Activated CD4-positive, alpha-beta T cell treated with anti-CD3 and anti-CD28 coated beads for 36 hours (primary cell): ENCODE measurements around the gene MINDY2. TPM values are rescaled to one million over a fixed set of nuclear protein-coding genes. Genes with fewer than 3 reads are reported as not detected.

Experiments used
- ATAC-seq: fragments of 200-7000 bp; cut with Tn5 transposase; one replicate; pipeline ENCODE4 v1.10.0; 2021; ENCODE audit warnings: mild to moderate bottlenecking, moderate library complexity
- CTCF ChIA-PET: fragments of 350-600 bp; sonication (Branson Sonifier 250); formaldehyde crosslinking; loops from one replicate; lab custom pipeline; 2021; ENCODE audit warnings: antibody characterized with exemption; lab: Charles Lee
- POLR2A ChIA-PET: fragments of 350-600 bp; sonication (Branson Sonifier 250); formaldehyde crosslinking; loops from one replicate; lab custom pipeline; 2021; ENCODE audit warnings: antibody characterized with exemption, inconsistent platforms; lab: Charles Lee
- DNase-seq: peaks from one replicate; pipeline ENCODE4 v3.0.0-alpha.2; 2020
- H3K27ac Mint-ChIP-seq: one replicate; pipeline ENCODE4 v1.8.0; 2021; ENCODE audit warnings: mixed read lengths
- H3K27me3 Mint-ChIP-seq: one replicate; pipeline ENCODE4 v1.8.0; 2021; ENCODE audit warnings: mixed read lengths
- H3K36me3 Mint-ChIP-seq: one replicate; pipeline ENCODE4 v1.8.0; 2021; ENCODE audit warnings: low read depth, mixed read lengths
- H3K4me1 Mint-ChIP-seq: one replicate; pipeline ENCODE4 v1.8.0; 2021; ENCODE audit warnings: mixed read lengths
- H3K4me3 Mint-ChIP-seq: one replicate; pipeline ENCODE4 v1.8.0; 2021; ENCODE audit warnings: mild to moderate bottlenecking, moderate library complexity, mixed read lengths
- H3K9me3 Mint-ChIP-seq: one replicate; pipeline ENCODE4 v1.8.0; 2021; ENCODE audit warnings: low read depth, mixed read lengths
- intact Hi-C, 2 experiments: fragments of 100-400 bp; cut with DNase I in 1 of 2; cut with micrococcal nuclease in 1 of 2; formaldehyde crosslinking; loops; one replicate each; pipeline versions ENCODE4 v1.14.2 to v1.15.1; 2022 to 2024; cut with DNase I, micrococcal nuclease
- total RNA-seq, 2 experiments: library from RNA; stranded (reverse); gene quantifications; one replicate each; pipeline ENCODE4 v1.2.3, GENCODE V29; 2021

MINDY2 gene, protein sequence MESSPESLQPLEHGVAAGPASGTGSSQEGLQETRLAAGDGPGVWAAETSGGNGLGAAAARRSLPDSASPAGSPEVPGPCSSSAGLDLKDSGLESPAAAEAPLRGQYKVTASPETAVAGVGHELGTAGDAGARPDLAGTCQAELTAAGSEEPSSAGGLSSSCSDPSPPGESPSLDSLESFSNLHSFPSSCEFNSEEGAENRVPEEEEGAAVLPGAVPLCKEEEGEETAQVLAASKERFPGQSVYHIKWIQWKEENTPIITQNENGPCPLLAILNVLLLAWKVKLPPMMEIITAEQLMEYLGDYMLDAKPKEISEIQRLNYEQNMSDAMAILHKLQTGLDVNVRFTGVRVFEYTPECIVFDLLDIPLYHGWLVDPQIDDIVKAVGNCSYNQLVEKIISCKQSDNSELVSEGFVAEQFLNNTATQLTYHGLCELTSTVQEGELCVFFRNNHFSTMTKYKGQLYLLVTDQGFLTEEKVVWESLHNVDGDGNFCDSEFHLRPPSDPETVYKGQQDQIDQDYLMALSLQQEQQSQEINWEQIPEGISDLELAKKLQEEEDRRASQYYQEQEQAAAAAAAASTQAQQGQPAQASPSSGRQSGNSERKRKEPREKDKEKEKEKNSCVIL
- 1 to 10 TPM; 8.2 to 9.2 TPM for total RNA-seq

DNA sequence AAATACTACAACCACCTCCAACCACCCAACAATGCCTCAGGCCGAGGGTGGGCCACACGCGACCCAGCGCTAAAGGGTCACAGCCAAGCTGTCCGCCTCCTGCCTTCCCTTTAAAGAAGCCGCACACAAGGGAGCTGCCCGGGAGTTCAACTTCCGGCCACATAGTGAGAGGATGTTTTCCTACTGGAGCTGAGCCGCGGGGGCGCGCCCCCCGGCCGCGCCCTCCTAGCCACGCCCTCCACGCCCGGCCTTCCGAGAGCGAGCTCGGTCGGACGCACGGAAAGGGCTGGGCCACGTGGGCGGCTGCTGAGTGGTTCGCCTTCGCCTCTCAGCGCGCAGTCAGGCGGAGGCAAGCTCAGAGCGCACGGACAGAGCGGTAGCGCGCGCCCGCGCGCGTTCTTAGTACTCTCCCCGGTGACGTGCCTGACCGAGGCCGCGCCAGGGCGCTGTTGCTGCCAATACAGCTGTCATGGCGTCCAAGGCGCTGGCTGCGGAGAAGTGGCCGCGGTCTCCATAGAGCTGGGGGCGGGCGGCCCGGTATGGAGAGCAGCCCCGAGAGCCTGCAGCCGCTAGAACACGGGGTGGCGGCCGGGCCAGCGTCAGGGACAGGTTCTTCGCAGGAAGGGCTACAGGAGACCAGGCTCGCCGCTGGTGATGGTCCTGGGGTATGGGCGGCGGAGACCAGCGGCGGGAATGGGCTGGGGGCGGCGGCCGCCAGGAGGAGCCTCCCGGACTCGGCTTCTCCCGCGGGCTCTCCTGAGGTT, at the start of gene MINDY2:
Gene MINDY2, plus strand, starts transcription at position 446 of the 764 bp plus-strand sequence. Its CDS starts 94 bp downstream, at position 540.
- H3K36me3 Mint-ChIP-seq: no peaks in the 10 kb centered on the region
- H3K4me1 Mint-ChIP-seq: peaks cover 12% of the 10 kb centered on the region
- H3K27me3 Mint-ChIP-seq: no peaks in the 10 kb centered on the region
- H3K27ac Mint-ChIP-seq: peak within 1 kb of the TSS; percentile 88
- peak; percentile 97 for DNase-seq
- ChIA-PET CTCF (interaction anchor here (0.6 to 2.9 kb wide), 18 partner anchors 9 to 555 kb away, joined by 3 to 25 read pairs (median 4); partner anchors contain the start of gene ADAM10), POLR2A (interaction anchor here (0.6 to 1.7 kb wide), 7 partner anchors 21 to 1802 kb away, joined by 4 to 42 read pairs (median 8); partner anchors contain the start of genes ADAM10 and SLTM)
- H3K4me3 Mint-ChIP-seq: no peak within 1 kb of the TSS
- ATAC-seq: peak; percentile 96
- H3K9me3 Mint-ChIP-seq: no peaks in the 10 kb centered on the region
- intact Hi-C loops: loop anchor here (1.0 to 5.0 kb wide), 7 partner anchors 21 to 1064 kb away; partner anchors contain the start of genes SLTM (in 2 of the 2), ADAM10 (in 1 of the 2), POLR2M (in 1 of the 2) and RNF111 (in 1 of the 2)

GRCh38 chr15:58724466-58724865, 46.6 kb upstream of the MINDY2 start:
- H3K27ac Mint-ChIP-seq: no peak overlapping the region
- H3K9me3 Mint-ChIP-seq: no peaks in the 10 kb centered on the region
- H3K27me3 Mint-ChIP-seq: no peaks in the 10 kb centered on the region
- POLR2A ChIA-PET: no interaction called here
- intact Hi-C loops: no loop called here
- H3K4me3 Mint-ChIP-seq: no peak overlapping the region
- DNase-seq: peak; percentile 20
- peaks cover 41% of the 10 kb centered on the region for H3K4me1 Mint-ChIP-seq
- CTCF ChIA-PET: interaction anchor here (1.2 to 1.8 kb wide), 3 partner anchors 12 to 25 kb away, joined by 3 to 5 read pairs (median 4); partner anchors contain the start of gene ADAM10
- peak; percentile 73 for ATAC-seq
- H3K36me3 Mint-ChIP-seq: peaks cover 16% of the 10 kb centered on the region

DNA sequence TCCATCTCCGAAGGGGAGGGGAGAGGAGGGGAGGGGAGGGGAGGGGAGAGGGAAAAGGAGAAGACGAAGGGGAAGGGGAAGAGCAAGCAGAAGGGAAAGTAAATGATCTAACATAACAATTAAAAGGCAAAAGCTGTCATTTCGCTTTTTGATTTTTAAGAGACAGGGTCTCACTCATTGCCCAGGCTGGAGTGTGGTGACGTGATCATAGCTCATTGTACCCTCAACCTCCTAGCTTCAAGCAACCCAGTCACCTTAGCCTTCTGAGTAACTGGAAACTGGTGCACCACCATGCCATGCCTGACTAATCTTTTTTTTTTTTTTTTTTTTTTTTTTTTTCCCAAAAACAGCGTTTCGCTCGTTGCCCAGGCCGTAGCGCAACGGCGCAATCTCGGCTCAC, 44.2 kb upstream of the MINDY2 start:
- ATAC-seq (peak; percentile 53), DNase-seq (no peak)
- ChIA-PET CTCF (interaction anchor here (1.5 to 1.7 kb wide), 2 partner anchors 13 to 15 kb away, joined by 4 to 5 read pairs; no protein-coding TSS in a partner anchor), POLR2A (interaction anchor here (0.7 kb wide), 1 partner anchor 860 kb away, joined by 4 read pairs; no protein-coding TSS in a partner anchor)
- Mint-ChIP-seq H3K4me3 (no peak overlapping the region), H3K4me1 (peaks cover 39% of the 10 kb centered on the region), H3K36me3 (peaks cover 11% of the 10 kb centered on the region), H3K27ac (no peak overlapping the region), H3K9me3 (no peaks in the 10 kb centered on the region), H3K27me3 (no peaks in the 10 kb centered on the region)
- intact Hi-C loops: no loop called here

DNA sequence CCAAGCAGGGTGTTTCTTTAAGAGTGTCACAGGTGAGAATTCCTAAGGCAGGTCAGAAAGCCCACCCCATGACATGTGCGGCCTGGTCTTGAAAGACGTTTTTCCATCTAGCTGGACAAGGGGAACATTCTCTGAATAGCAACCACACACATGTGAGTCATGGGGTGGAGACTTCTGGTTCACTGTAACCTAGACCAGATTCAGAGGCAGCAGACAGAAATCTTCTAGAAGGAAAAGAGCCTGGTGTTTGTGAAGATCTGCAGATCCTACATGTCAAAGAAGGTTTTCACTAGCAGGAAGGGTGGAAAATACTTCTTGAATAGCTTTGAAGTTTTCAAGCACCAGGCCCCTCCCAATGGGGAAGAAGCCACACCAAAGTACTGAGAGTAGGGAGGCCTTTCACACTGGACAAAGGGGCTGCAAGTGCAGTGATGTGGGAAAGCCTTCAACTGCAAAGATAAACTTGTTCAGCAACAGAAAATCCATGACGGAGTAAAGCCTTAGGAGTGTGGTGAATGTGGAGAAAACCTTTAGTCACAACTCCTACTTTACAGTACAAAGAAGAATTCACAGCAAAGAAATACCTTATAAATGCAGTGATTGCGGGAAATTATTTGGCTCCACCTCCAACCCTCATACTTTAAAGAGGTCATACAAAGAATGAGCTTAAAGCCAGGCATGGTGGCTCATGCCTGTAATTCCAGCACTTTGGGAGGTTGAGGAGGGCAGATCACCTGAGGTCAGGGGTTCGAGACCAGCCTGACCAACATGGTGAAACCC, 39.2 kb upstream of the MINDY2 start:
- no peak for ATAC-seq
- Mint-ChIP-seq H3K9me3 (no peaks in the 10 kb centered on the region), H3K4me3 (no peak overlapping the region), H3K4me1 (peaks cover 52% of the 10 kb centered on the region), H3K27me3 (no peaks in the 10 kb centered on the region), H3K36me3 (peaks cover 16% of the 10 kb centered on the region), H3K27ac (no peak overlapping the region)
- no peak for DNase-seq
- CTCF ChIA-PET: interaction anchor here (0.6 to 0.7 kb wide), 2 partner anchors 209 to 533 kb away, joined by 3 read pairs; no protein-coding TSS in a partner anchor
- POLR2A ChIA-PET: no interaction called here
- intact Hi-C loops: no loop called here

DNA sequence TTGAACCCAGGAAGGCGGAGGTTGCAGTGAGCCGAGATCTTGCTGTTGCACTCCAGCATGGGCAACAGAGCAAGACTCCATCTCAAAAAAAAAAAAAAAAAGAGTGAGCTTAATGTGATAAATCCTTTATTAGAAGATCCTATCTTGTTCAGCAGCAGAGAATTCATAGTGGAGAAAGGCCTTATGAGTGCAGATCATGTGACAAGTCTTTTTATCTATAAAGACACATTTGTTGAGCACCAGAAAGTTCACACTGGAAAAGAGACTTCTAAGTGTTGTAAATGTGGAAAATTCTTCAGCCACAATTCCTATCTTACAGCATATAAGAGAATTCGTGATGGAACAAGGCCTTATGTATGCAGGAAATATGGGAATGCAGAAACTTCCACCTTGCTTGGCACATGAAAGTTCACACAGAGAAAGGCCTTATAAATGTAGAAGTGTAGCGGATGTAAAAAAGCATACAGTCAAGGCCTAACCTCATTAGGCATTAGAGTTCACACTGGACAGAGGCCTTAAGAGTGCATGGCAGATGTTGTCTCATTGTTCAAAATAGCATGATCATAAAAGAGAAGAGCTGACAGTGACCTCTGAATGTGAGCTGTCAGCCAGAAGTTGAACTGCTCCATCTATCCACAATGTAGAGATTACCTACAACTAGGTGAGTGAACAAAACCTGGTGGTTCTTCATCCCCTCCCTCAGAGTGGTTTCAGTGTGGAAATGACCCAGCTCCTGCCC, 38.3 kb upstream of the MINDY2 start:
- H3K9me3 Mint-ChIP-seq: no peaks in the 10 kb centered on the region
- ChIA-PET CTCF (interaction anchor here (0.6 kb wide), 1 partner anchor 648 kb away, joined by 3 read pairs; no protein-coding TSS in a partner anchor), POLR2A (no interaction called here)
- no peaks in the 10 kb centered on the region for H3K27me3 Mint-ChIP-seq
- ATAC-seq (no peak), DNase-seq (no peak)
- H3K4me3 Mint-ChIP-seq: no peak overlapping the region
- H3K36me3 Mint-ChIP-seq: peaks cover 16% of the 10 kb centered on the region
- no peak overlapping the region for H3K27ac Mint-ChIP-seq
- intact Hi-C loops: no loop called here
- peaks cover 59% of the 10 kb centered on the region for H3K4me1 Mint-ChIP-seq

GRCh38 chr15:58734859-58735258, 36.2 kb upstream of the MINDY2 start:
- no peaks in the 10 kb centered on the region for H3K9me3 Mint-ChIP-seq
- peaks cover 9% of the 10 kb centered on the region for H3K36me3 Mint-ChIP-seq
- ATAC-seq (no peak), DNase-seq (no peak)
- ChIA-PET CTCF (no interaction called here), POLR2A (no interaction called here)
- H3K27me3 Mint-ChIP-seq: no peaks in the 10 kb centered on the region
- no peak overlapping the region for H3K4me3 Mint-ChIP-seq
- H3K27ac Mint-ChIP-seq: no peak overlapping the region
- peaks cover 65% of the 10 kb centered on the region for H3K4me1 Mint-ChIP-seq
- intact Hi-C loops: no loop called here

DNA sequence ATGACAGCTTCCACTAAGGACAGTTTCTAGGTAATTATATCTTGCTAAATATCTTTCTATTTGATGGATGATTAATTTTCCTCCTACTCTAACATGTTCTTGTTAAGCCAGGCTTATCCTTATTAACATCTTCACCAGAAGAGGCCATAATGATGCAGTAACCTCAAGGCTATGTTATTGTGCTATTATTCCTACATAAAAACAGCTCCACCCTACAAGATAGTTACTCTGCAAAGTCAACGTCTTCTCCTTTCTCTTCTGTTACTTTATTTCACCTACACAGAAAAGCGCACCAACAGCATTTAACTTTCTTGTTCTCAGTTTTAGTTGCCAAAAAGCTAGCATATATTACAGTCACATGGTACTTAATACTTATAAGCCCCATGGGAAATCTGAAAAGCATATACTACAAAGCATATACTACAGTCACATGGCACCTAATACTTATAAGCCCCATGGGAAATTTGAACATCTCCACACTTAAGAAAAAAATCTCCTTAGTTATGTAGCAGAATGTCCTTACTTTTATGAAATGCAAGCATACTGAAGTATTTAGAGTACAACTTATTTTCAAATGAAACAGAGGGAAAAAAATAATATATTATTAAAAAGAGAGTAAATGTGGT, 35.0 kb upstream of the MINDY2 start:
- CTCF ChIA-PET: interaction anchor here (0.8 to 1.2 kb wide), 2 partner anchors 10 to 11 kb away, joined by 5 read pairs; no protein-coding TSS in a partner anchor
- Mint-ChIP-seq H3K36me3 (peaks cover 9% of the 10 kb centered on the region), H3K27ac (no peak overlapping the region), H3K4me1 (peaks cover 68% of the 10 kb centered on the region), H3K9me3 (no peaks in the 10 kb centered on the region), H3K4me3 (no peak overlapping the region), H3K27me3 (no peaks in the 10 kb centered on the region)
- ATAC-seq: no peak
- no peak for DNase-seq
- POLR2A ChIA-PET: interaction anchor here (0.6 kb wide), 1 partner anchor 40 kb away, joined by 8 read pairs; no protein-coding TSS in a partner anchor
- intact Hi-C loops: no loop called here

DNA sequence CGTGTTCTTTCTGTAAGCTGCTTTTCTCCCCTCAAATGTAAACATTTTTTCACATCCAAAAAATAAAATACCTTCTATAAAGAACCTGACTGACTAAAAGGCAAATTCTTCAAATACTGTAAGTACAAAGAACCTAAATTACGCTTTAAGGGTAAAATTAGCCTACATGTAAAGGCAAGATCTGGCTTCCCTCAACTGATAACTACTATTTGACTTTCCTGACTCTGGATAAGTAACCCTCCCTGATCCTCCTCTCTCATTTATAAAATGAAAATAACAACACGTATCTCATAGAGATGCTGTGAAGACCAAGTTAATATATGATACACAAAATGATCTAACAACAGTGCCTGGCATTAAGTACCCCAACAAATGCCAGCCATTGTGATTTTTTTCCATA, 33.8 kb upstream of the MINDY2 start:
- POLR2A ChIA-PET: no interaction called here
- Mint-ChIP-seq H3K36me3 (peaks cover 5% of the 10 kb centered on the region), H3K4me1 (peaks cover 70% of the 10 kb centered on the region), H3K9me3 (no peaks in the 10 kb centered on the region), H3K27me3 (no peaks in the 10 kb centered on the region), H3K4me3 (no peak overlapping the region), H3K27ac (no peak overlapping the region)
- no peak for DNase-seq
- intact Hi-C loops: no loop called here
- ATAC-seq: no peak
- CTCF ChIA-PET: interaction anchor here (0.8 to 1.2 kb wide), 2 partner anchors 8 to 12 kb away, joined by 5 read pairs; no protein-coding TSS in a partner anchor

DNA sequence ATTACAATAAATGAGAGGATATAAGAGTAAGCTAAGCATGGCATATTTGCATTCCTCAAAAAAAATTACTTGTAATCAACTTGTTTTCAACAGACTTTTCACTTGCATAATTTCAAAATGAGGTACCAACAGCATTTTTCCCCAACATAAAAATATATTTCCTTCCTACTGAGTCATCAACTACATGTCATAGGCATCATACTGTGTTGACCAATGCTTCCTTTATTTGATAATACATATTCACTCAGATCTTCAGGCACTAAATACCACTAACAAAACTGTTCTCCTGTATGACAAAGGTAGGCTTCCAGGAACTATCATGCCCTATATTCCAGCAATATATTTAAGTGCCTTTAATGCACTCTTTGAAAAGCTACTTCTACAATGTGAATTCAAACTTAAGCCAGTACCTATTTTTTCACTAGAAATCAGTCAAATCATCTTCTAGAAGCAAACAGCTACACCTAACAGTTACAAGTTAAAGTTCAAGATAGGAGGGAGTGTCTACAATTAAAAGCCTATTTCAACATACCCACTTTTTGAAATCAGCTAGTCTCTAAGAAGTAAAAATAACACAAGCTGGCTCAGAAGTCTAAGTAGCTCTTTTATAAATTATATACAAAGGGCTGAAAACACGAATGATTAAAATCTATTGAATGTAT, 32.9 kb upstream of the MINDY2 start:
- H3K4me1 Mint-ChIP-seq: peaks cover 70% of the 10 kb centered on the region
- H3K36me3 Mint-ChIP-seq: no peaks in the 10 kb centered on the region
- DNase-seq (no peak), ATAC-seq (peak; percentile 55)
- no peaks in the 10 kb centered on the region for H3K27me3 Mint-ChIP-seq
- no peaks in the 10 kb centered on the region for H3K9me3 Mint-ChIP-seq
- ChIA-PET POLR2A (interaction anchor here (0.6 kb wide), 1 partner anchor 677 kb away, joined by 3 read pairs; no protein-coding TSS in a partner anchor), CTCF (no interaction called here)
- intact Hi-C loops: no loop called here
- H3K27ac Mint-ChIP-seq: peak overlapping the region; percentile 48
- no peak overlapping the region for H3K4me3 Mint-ChIP-seq
